GM18861 (cell line): ENCODE results near the gene IGF2R.
"Not testable (repeated sequence)": the region's sequence is repeated elsewhere in the genome, so short reads cannot be mapped to it uniquely, and the experiment has no call there.

Experiments
- ATAC-seq: cut with Tn5 transposase; IDR thresholded peaks from one replicate; pipeline ENCODE4 v1.9.1; 2021; ENCODE audit not compliant: unreplicated experiment

The IGF2R gene

DNA sequence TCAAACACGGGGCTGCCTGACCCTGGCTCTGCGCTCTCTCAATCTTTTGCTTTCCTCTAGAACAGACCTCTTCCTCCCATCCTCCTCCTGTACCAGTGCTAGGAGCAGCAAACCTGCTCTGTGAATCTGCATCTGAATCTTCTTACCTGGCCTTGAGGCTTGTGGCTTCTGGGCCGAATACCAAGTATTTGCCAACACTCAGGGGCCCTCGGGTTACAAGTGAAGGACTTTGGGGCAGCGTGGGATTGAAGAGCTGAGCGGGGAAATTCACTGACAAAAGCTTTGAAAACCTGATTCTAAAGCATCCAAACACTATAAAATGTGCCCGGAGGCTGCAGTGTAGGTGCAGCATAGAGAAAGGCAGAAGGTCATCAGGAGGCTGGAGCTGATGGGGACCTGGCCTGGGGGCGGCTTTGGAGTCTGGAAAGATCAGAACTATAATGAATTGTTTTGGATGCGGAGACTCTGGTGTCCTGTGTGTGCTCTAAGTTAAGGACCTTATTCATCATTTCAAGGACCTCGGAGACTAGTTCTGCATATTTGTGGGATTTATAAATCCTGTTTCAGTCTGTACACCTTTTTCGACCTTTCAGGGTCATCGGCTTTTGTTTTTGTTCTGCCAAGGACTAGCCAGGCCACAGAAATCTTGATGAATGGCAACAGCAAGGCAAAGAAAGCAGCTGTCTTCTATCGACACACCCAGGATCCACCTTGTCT is 16.4 kb upstream of the IGF2R start:
- no peak for ATAC-seq

- ATAC-seq: no peak
These were observed 15.7 kb upstream of the IGF2R start for GRCh38 chr6:159953091-159953601.

- no peak for ATAC-seq
These were observed 12.9 kb upstream of the IGF2R start for GRCh38 chr6:159955945-159956361.

DNA sequence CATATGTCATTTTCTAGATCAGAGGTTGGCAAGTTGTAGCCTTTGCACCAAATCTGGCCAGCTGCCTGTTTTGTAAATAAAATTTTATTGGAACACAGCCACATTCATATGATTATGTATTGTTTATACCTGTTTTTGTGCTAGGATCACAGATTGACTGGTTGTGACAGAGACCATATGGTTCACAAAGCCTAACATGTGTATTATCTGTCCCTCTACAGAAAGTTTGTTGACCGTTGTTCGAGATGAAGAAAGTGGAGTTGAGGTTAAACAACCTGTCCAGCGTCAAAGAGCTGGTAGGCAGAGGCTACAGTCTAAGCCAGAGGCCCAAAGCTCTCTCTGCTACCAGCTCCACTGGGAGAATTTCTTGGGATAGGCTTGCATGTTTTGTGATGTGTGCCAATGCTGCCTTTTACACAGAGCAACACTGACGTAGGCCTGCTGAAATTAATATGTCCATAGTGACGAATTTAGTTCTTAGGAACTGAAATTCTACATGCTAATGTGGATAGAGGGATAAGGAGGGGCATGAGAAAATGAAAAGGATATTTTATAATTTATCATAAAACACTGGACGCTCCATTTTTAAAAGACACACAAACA is 11.7 kb upstream of the IGF2R start:
- no peak for ATAC-seq

DNA sequence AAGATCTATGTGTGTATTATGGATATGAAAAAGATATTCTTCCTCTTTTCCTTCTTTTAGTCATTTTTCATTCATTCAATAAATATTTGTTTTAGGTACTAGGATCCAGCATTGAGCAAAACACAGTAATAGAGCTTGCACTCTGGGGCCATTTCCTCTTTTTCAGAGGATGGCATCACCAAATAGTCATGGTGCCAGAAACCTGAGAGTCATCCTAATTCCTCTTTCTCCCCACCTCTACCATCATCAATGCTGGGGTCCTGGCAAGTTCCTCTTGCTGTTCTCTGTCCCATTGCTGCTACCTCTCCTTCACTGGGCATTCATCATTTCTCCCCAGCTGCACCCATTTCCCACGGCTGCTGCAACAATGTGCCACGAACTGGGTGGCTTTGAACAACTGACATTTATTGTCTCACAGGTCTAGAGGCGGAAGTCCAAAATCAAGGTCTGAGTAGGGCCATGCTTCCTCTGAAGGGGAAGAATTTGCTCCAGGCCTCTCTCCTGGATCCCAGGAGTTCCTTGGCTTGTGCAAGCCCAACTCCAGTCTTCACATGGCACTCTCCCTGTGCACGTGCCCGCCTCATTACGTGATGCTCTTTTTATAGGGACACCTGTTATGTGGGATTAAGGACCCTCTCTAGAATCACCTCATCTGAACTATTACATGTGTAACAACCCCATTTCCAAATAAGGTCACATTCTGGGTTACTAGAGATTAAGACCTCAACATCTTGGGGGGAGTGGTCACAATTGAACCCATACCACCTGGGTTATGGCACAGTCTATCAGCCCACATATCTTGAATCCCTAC is 9.5 kb upstream of the IGF2R start:
- peak; percentile 75 for ATAC-seq

DNA sequence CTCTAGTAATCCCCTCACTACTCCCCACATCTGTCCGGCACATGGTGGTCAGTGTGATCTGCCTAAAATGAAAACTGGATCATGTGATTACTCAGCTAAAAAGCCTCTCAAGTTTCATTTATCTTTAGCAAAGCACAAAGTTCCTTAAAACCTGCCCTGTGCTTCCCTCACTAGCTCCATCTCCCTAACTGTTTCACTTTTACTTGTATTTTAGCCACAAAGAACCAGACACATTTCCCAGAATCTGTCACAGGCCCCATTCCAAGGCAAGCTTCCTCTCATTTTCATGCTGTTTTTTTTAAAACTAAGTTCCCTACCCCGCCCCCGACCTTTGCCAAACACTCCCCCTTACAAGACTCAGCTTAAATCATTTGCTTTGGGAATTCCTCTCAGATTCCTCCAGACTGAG is 8.9 kb upstream of the IGF2R start:
- no peak for ATAC-seq

- no peak for ATAC-seq
These were observed 8.4 kb upstream of the IGF2R start for GRCh38 chr6:159960485-159960884.

DNA sequence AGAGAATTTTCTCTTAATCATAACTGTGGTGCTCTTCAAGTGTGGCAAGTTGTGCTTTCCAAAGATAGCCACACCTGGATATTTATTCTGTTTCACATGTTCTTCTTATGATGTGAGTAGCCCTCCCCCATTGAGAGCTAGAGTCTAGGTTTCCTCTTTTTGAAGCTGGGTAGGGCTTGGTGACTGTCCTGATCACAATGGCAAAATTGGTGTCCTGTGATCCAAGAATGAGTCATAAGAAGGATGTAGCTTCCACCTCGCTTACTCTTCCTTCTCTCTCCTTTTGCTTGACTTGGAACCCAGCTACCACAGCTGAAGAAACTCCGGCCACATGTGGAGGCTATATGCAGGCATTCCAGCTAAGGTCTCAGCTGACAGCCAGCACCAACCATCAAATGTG is 7.4 kb upstream of the IGF2R start:
- ATAC-seq: no peak

- no peak for ATAC-seq
These were observed 5.8 kb upstream of the IGF2R start for GRCh38 chr6:159963111-159963510.

GRCh38 chr6:159964046-159964445 is 4.8 kb upstream of the IGF2R start:
- no peak for ATAC-seq

DNA sequence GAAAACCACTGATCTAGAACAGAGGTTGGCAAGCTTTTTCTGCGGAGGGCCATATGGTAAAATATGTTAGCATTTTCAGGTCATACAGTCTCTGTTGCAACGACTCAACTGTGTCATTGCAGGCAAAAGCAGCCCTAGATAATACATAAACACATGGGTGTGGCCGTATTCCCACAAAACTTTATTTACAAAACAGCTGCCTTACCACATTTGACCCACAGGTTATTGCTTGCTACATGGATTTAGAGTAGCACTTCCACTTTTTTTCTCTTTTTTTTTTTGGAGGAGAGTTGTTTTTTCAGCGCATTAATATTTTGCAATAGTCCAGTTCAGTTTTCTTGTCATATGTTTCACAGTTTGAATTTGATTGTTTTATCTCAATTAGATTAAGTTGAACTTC is 2.5 kb upstream of the IGF2R start:
- no peak for ATAC-seq

- no peak for ATAC-seq
These were observed 1.9 kb upstream of the IGF2R start for GRCh38 chr6:159966981-159967380.

- ATAC-seq: not testable (repeated sequence)
These were observed 1.3 kb upstream of the IGF2R start for GRCh38 chr6:159967621-159968020.

GRCh38 chr6:159969204-159969912 is 476 bp downstream of the IGF2R start:
- ATAC-seq: peak; percentile 26

DNA sequence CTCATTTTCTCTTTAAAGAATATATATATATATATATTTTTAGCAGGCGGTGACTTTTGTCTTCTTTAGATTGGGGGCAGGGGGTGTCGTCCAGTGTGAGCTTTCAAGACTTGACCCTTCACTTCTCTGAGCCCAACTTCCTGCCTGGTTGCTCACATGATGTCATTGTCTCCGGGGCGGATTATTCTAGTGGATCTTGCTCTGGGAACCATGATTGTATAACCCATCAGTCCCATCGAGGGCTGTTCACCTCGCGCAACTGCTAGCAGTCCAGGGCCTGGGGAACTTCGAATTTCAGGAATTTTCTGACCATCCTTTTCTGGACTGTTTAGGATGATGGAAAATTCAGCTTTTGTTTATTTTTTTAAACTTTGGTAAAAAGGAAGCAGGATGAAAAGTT is 1.0 kb downstream of the IGF2R start:
- peak; percentile 27 for ATAC-seq

DNA sequence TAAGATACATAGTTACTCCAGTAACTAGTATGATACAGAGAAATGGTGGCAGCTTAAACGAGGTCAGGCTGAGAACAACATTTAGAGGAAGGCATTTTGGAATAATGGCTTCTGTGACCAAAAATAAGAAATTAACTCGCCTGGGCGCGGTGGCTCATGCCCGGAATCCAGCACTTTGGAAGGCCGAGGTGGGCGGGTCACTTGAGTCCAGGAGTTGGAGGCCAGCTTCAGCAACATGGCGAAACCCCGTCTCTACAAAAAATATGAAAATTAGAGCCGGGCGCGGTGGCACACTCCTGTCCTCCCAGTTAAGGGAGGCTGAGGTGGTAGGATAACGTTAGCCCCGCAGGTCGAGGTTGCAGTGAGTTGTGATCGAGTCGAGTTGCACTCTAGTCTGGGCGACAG is 1.8 kb downstream of the IGF2R start:
- no peak for ATAC-seq

- ATAC-seq: no peak
These were observed 2.7 kb downstream of the IGF2R start for GRCh38 chr6:159971341-159972178.

- ATAC-seq: no peak
These were observed 3.8 kb downstream of the IGF2R start for GRCh38 chr6:159972506-159973268.

DNA sequence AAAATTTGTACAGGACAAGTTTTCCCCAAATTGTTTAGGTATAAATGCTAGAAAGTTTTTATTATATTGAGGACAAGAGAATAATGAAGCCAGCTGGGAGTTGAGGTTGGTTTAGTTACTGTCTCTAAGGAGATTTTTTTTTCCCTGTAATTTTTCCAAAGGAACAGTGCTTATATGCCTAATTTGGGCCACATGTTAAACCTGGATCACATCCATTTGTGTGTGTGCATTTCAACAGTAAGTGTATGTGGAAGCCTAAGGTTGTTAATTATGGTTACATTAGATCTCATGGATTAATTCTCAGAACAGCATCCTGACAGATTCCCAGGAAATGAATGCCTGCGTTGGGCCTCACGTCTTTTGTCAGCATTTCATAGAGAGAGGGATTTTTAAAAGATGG is 4.5 kb downstream of the IGF2R start:
- no peak for ATAC-seq

- peak; percentile 29 for ATAC-seq
These were observed 5.1 kb downstream of the IGF2R start for GRCh38 chr6:159973951-159974350.
